Stimulated activated CD4-positive, alpha-beta T cell treated with anti-CD3 and anti-CD28 coated beads, Interleukin-4, amount 100 ng/mL, for 1 hour (primary cell): ENCODE measurements around the gene RASGEF1B.
"Not testable (repeated sequence)": the region's sequence is repeated elsewhere in the genome, so short reads cannot be mapped to it uniquely, and the experiment has no call there.

Experiments
- DNase-seq: peaks from one replicate; pipeline ENCODE4 v3.0.0-alpha.2; 2020

Gene RASGEF1B

DNA sequence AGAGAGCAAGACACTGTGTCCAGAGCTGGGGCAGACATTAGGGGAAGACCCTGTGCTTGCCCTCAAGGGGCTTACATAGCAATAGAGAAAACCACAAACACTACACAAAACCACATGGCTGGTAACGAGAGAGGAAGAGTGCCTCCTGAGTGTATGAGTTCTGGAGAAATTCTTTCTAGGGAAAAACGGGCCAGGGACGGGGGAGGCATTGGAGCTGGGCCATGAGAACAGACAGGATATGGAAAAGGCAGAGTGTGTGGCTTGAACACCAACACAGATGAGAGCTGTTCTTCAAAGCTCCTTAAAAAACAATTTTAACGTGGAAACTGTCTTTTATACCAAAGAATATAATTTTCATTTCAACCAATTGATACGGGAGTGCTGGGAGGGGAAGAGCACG is 42.7 kb downstream of the RASGEF1B start:
- no peak for DNase-seq

DNA sequence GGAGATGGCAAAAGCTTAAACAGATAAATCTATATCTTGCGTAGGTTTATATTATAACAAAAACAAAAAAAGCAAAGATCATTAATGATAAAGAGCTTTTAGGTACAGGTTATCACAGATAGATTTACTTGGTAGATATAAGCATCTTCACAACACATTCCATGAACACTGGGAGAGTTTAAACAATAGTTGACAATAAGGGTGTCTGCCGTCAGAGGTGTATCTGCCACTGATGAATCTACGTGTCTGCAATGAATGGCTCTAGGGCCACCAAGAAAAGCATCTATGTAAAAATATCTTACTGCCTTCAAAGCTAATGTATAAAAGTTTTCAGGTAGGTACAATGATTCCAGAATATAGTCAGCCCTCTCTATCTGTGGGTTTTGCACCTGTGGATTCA is 43.7 kb downstream of the RASGEF1B start:
- DNase-seq = no peak

- DNase-seq = no peak
Measured at GRCh38 chr4:81427344-81427821, 44.3 kb downstream of the RASGEF1B start.

GRCh38 chr4:81426770-81427289 is 44.9 kb downstream of the RASGEF1B start:
- DNase-seq = no peak

DNA sequence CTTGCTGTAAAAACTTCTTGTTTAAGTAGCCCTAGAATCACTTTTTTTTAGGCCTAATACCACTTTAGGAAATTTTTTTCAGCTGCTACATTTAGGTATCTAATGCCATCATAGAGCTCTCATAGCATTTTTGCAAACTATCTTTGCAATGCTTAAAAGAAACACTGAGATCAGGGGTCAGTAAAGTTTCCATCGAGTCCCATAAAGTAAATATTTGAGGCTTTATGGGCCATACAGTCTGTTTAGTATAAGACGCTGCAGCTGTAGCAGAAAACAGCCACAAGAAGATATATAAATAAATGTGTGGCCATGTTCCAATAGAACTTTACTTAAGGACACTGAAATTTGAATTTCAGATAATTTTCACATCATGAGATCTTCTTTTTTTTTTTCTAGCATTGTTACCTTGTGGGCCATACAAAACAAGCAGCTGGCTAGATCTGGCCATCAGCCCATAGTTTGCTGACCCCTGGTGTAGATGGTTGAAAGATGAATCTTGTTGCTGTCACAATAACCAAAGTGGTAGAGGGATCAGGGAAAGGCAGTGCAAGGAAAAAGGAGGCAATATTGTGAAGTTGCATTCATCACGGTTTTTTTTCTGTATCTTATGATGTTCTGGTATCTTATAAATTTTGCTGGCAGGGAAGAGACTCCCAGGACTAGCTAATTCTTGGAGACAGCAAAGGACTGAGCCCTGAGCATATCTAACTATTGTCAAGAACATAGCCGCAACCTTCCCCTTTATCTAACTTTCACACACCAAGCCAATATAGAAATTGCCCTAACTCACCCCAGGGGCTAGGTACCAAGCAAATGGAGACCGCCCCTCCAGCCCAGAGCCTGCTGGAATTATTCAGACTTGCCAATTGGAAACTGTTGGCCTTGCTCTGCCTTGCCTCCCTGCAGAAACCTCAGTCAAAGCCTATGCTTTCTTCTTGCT is 46.6 kb downstream of the RASGEF1B start:
- no peak for DNase-seq

DNA sequence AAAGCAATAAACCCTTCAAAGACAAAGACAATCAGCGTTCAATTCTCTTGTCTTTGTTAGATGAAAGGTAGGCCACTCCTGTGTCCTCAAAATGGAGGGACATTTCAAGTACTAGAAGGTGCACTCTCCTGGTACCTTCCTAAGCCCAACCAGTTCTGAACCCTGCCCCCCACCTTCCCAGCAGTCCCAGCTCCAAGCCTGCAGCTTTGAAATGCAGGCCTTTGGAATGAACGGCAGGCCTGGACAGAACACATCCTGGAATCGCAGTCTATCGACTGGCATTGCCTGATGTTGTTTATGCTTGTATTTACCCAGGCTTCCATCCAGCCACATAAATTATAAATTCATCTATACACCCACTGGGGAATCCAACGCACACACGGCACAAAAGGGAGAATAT is 47.4 kb downstream of the RASGEF1B start:
- no peak for DNase-seq

- DNase-seq = no peak
Measured at GRCh38 chr4:81422595-81422994, 49.1 kb downstream of the RASGEF1B start.

DNA sequence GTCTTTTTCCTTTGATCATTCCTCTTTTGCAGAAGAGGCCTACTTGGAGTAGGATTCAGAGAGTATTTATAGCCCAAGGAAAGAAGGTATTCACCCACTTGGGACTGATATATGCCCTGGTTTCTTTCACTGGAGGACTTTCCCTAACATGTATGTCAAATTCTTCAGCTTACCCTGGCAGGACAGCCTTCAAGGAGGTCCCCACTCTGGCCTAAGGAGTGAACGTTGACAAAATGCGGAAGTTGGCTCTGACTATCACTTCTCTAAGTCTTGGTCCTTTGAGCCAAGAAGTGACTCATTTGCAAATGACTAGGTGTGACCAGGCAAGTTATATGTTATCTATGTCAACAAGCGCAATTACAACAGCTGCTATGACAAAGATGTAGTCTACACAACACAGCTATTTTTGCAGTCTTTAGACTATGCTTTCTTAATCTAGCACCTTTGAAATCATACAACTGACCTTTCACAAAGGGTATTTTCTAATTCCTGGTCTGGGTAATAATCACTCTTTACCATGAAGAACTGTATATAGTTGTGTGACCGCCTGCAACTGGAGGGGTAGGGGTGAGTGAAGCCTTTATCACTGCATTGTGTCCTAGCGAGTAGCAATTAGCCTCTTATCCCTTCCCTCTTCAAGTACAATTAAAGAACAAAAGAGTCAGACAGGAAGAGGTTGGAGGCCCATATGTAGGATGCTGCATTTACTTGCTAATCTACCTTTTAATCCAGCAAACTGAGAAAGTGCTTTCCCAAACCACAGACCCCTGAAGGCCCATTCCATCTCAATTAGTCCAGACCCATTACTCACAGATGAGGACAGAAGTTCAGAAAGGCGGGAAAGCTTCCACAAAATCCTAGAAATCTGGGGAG is 50.1 kb downstream of the RASGEF1B start:
- no peak for DNase-seq

- no peak for DNase-seq
Measured at GRCh38 chr4:81418572-81418971, 53.1 kb downstream of the RASGEF1B start.

DNA sequence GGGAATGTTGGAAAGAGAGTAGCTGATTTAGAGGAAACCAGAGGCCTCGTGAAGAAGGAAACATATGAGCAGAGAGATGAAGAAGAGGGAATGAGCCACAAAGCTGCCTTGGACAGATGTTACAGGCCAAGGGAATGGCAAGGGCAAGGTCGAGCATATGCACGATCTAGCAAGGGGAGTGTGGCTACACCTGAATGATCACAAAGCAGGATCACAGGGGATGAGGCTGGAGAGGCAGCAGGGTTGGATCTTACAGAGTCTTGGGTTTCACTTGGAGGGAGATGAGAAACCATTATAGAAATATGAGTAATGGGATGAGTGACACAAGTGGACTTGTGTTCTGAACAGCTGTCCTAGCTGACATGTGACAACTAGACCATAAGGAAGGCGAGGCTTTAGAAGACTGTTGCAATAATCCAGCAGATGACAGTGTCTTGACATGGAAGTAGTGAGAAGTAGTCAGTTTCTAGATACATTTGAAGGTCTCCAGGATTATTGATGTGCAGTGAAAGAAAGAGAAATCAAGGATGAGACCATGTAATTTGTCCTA is 58.7 kb downstream of the RASGEF1B start:
- no peak for DNase-seq

- DNase-seq = no peak
Measured at GRCh38 chr4:81410680-81411079, 61.0 kb downstream of the RASGEF1B start.

- DNase-seq = no peak
Measured at GRCh38 chr4:81409836-81410235, 61.9 kb downstream of the RASGEF1B start.

DNA sequence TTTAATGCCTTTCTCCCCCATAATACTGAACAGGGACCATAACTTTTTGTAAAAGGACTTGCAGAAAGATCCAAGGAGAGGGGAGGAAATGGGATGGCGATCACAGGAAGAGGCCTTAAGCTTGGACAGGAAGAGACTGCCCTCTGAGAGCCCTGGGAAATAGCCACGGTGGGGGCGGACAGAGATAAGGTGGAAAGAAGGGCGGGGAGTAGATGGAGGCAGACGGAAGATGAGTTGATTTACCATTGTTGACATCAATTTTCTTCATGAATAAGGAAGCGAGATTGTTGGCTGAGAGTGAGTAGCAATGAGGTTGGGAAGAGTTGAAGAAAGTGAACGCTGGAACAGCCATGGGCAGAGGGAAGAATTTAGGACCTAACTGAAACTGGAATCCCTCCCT is 63.4 kb downstream of the RASGEF1B start:
- DNase-seq = no peak

DNA sequence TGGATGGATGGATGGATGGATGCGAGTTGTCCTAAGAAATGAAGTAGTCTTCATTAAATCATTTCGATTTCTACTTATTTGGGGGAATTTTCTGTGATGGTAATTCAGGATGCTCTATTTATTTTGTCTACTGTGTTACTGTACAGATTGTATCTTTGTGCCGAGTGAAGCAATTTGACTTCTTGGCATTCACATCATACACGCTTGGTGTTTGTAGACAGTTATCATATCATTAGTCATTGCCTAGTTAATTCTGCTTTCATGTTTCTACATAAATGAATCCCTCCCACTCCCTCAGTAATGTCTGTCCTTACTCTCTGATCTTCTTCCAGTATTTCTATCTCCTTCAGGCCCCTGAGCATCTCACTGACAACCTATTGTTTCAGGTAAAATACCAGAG is 64.0 kb downstream of the RASGEF1B start:
- no peak for DNase-seq

DNA sequence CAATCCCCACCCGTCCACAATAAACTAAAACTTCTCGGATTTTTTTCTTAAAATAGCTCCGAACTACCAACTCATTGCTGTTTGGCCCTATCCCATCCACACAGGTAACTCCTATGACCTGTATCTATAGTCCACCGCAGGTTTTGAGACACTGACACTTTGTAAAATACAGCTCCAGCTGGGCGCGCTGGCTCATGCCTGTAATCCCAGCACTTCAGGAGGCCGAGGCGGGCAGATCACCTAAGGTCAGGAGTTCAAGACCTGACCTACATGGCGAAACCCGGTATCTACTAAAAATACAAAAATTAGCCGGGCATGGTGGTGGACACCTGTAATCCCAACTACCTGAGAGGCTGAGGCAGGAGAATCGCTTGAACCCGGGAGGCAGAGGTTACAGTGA is 65.2 kb downstream of the RASGEF1B start:
- not testable (repeated sequence) for DNase-seq

DNA sequence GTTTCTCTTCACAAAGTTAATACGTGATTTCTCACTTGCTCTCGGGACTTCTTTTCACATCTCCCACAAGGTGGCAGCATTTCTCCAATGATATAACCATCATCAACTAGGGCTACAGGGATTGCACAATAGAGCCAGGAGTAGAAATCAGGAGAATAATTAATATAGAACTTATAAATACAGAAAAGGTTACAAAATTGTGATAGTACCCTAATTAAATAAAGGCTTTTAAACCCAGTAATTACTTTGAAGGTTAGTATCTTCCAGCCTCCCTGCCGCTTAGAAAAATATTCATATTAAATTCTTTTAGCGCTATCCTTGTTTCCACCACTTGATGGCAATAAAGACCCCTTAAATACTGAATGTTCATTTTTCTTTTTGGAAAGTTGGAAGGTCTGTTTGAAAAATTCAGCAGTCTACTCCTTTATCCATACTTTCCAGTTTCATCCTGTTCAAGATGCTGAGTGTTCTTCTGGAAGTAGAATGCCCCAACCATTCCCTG is 65.8 kb downstream of the RASGEF1B start:
- DNase-seq = no peak

GRCh38 chr4:81404741-81405140 is 67.0 kb downstream of the RASGEF1B start:
- DNase-seq = no peak

GRCh38 chr4:81404294-81404693 is 67.4 kb downstream of the RASGEF1B start:
- DNase-seq = no peak

- DNase-seq = no peak
Measured at GRCh38 chr4:81399306-81400086, 72.2 kb downstream of the RASGEF1B start.

DNA sequence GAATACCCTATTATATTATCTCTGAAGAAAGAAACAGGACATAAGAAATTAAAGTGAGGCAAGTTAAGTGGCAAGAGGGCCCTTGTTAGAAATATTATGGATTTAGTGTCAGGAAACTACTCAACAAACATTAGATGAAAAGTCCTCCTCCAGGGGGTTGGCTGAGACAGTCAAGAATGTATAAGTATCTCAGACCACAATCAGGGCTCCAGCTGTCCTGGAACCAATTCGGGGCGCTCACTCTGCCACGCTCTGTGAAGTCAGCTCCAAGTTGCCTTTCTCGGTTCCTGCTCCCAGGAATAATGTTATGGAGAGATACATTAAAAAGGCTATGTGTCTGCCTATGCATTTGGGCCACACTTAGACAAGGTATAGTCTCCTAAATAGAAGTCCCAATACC is 73.3 kb downstream of the RASGEF1B start:
- no peak for DNase-seq

- no peak for DNase-seq
Measured at GRCh38 chr4:81397635-81398034, 74.1 kb downstream of the RASGEF1B start.

GRCh38 chr4:81395239-81395638 is 76.5 kb downstream of the RASGEF1B start:
- no peak for DNase-seq
